Endodermal cell (in vitro differentiated cells): ENCODE results near the gene GEMIN7. TPM values are rescaled to one million over a fixed set of nuclear protein-coding genes. Genes with fewer than 3 reads are reported as not detected.

Source experiments
- DNase-seq: peaks from one replicate; pipeline ENCODE4 v3.0.0-alpha.2; 2017
- H3K27ac ChIP-seq: 2 replicates; pipeline ENCODE4 v1.5.1; 2013; ENCODE audit warnings: mild to moderate bottlenecking, low read depth, low read length, moderate library complexity
- H3K27me3 ChIP-seq: 2 replicates; pipeline ENCODE4 v1.6.1; 2013; ENCODE audit warnings: mild to moderate bottlenecking, low read length, moderate library complexity; ENCODE audit not compliant: insufficient read depth, control insufficient read depth, poor library complexity, severe bottlenecking
- H3K36me3 ChIP-seq: 2 replicates; pipeline ENCODE4 v1.7.0; 2013; ENCODE audit warnings: mild to moderate bottlenecking, low read length, moderate library complexity; ENCODE audit not compliant: control insufficient read depth, insufficient read depth
- H3K4me1 ChIP-seq: one replicate; pipeline ENCODE4 v1.7.0; 2013; ENCODE audit warnings: low read length; ENCODE audit not compliant: control insufficient read depth, insufficient read depth
- H3K4me3 ChIP-seq: 2 replicates; pipeline ENCODE4 v1.5.1; 2013; ENCODE audit warnings: mild to moderate bottlenecking, low read length, moderate library complexity
- H3K9ac ChIP-seq: 2 replicates; pipeline ENCODE4 v1.6.1; 2013; ENCODE audit warnings: mild to moderate bottlenecking, low read length, moderate library complexity; ENCODE audit not compliant: poor library complexity, severe bottlenecking; ENCODE audit errors: extremely low read depth
- H3K9me3 ChIP-seq: 2 replicates; pipeline ENCODE4 v1.6.1; 2013; ENCODE audit warnings: mild to moderate bottlenecking, low read length, moderate library complexity; ENCODE audit not compliant: control insufficient read depth
- H3K27ac Mint-ChIP-seq: 2 replicates; pipeline ENCODE4 v1.8.0; 2020; ENCODE audit warnings: mixed read lengths
- H3K27me3 Mint-ChIP-seq: 2 replicates; pipeline ENCODE4 v1.8.0; 2021; ENCODE audit warnings: mild to moderate bottlenecking, mixed read lengths; ENCODE audit not compliant: insufficient read depth
- H3K36me3 Mint-ChIP-seq: 2 replicates; pipeline ENCODE4 v1.8.0; 2020; ENCODE audit warnings: low read depth, mixed read lengths
- H3K4me1 Mint-ChIP-seq: 2 replicates; pipeline ENCODE4 v1.8.0; 2020; ENCODE audit warnings: mixed read lengths
- H3K4me3 Mint-ChIP-seq: 2 replicates; pipeline ENCODE4 v1.8.0; 2020; ENCODE audit warnings: mild to moderate bottlenecking, moderate library complexity, mixed read lengths
- H3K9me3 Mint-ChIP-seq: 2 replicates; pipeline ENCODE4 v1.8.0; 2020; ENCODE audit warnings: mild to moderate bottlenecking, mixed read lengths
- WGBS, 2 experiments: methylation state at CpG; one replicate each; pipeline versions ENCODE4 v1.1.5 to v1.1.7; 2013; ENCODE audit warnings: missing lambda C conversion rate in 2 of 2, mixed read lengths in 1 of 2; ENCODE audit not compliant: insufficient coverage in 1 of 2, insufficient read length in 1 of 2; 5-methylcytosine and 5-hydroxymethylcytosine counted together
- long read RNA-seq, 4 experiments: library from polyadenylated mRNA in 2 of 4; library from RNA in 1 of 4; library from capped mRNA in 1 of 4; stranded (forward) in 3 of 4; unstranded in 1 of 4; transcript quantifications; one replicate each; pipeline ENCODE4 v2.0.0, GENCODE V29; 2020 to 2021; ENCODE audit warnings: inconsistent platforms in 1 of 4
- polyA plus RNA-seq, 2 experiments: library from polyadenylated mRNA; stranded (reverse); fragments of 50-300 nt; gene quantifications; one replicate each; pipeline ENCODE4 v1.2.3, GENCODE V29; 2013
- total RNA-seq, 2 donors: library from RNA; stranded (reverse); fragmentation: NEBNext Ultra II Directional in 1 of 2; extraction: Animal tissue kit (Norgen Biotek cat#: 25700) in 1 of 2; gene quantifications; 2 replicates in 1 of 2; 3 replicates in 1 of 2; pipeline ENCODE4 v1.2.1, GENCODE V29; 2021
- TF ChIP-seq, protein P1 (sequence below): fragments of 200-600 bp; sonication (generic); conservative IDR thresholded peaks from 2 replicates; pipeline ENCODE4 v1.5.0; 2021; ENCODE audit warnings: antibody characterized with exemption, mild to moderate bottlenecking

GEMIN7 gene, protein sequence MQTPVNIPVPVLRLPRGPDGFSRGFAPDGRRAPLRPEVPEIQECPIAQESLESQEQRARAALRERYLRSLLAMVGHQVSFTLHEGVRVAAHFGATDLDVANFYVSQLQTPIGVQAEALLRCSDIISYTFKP
- total RNA-seq, result 10 to 100 TPM; 56.3 to 56.6 TPM
- polyA plus RNA-seq (2013, experiment 1 of 2), result 36.7 TPM
- 36.0 TPM for polyA plus RNA-seq (2013, experiment 2 of 2)
- long read RNA-seq, experiment 1, transcript GEMIN7-202 (2 exons, 716 nt), result major isoform, 17 of 47 reads
- long read RNA-seq, experiment 1, transcript GEMIN7-201 (3 exons, 1,657 nt), result minor isoform, 7 of 47 reads
- long read RNA-seq, experiment 1, partial matches to known transcripts, result 18 of 47 reads
- long read RNA-seq, experiment 1, other reads (novel, unspliced or antisense), result 5 of 47 reads
- long read RNA-seq, experiment 2, transcript GEMIN7-202 (2 exons, 716 nt), result major isoform, 33 of 56 reads
- long read RNA-seq, experiment 2, transcript GEMIN7-201 (3 exons, 1,657 nt), result minor isoform, 10 of 56 reads
- long read RNA-seq, experiment 2, transcript GEMIN7-203 (2 exons, 848 nt), result minor isoform, 5 of 56 reads
- long read RNA-seq, experiment 2, partial matches to known transcripts, result 1 of 56 reads
- long read RNA-seq, experiment 2, other reads (novel, unspliced or antisense), result 4 of 56 reads
- long read RNA-seq, experiment 3, transcript GEMIN7-203 (2 exons, 848 nt), result minor isoform, 9 of 70 reads
- long read RNA-seq, experiment 3, transcript GEMIN7-201 (3 exons, 1,657 nt), result major isoform, 19 of 70 reads
- long read RNA-seq, experiment 3, transcript GEMIN7-202 (2 exons, 716 nt), result minor isoform, 18 of 70 reads
- long read RNA-seq, experiment 3, transcript GEMIN7-204 (3 exons, 576 nt), result minor isoform, 9 of 70 reads
- long read RNA-seq, experiment 3, partial matches to known transcripts, result 4 of 70 reads
- long read RNA-seq, experiment 3, other reads (novel, unspliced or antisense), result 11 of 70 reads
- long read RNA-seq, experiment 4, transcript GEMIN7-203 (2 exons, 848 nt), result minor isoform, 13 of 113 reads
- long read RNA-seq, experiment 4, transcript GEMIN7-202 (2 exons, 716 nt), result major isoform, 51 of 113 reads
- long read RNA-seq, experiment 4, transcript GEMIN7-204 (3 exons, 576 nt), result minor isoform, 10 of 113 reads
- long read RNA-seq, experiment 4, transcript GEMIN7-201 (3 exons, 1,657 nt), result minor isoform, 34 of 113 reads
- long read RNA-seq, experiment 4, partial matches to known transcripts, result 0 of 113 reads
- long read RNA-seq, experiment 4, other reads (novel, unspliced or antisense), result 5 of 113 reads

GRCh38 chr19:45079063-45079910 is at the start of gene GEMIN7:
GEMIN7 (plus strand) TSS chr19:45079260; CDS start chr19:45090115, 10,855 bp downstream.
- Mint-ChIP-seq H3K4me1 (peaks cover 35% of the 10 kb centered on the region), H3K36me3 (peaks cover 25% of the 10 kb centered on the region), H3K27ac (peak within 1 kb of the TSS; percentile 99), H3K27me3 (no peaks in the 10 kb centered on the region), H3K4me3 (peak within 1 kb of the TSS; percentile 99), H3K9me3 (no peaks in the 10 kb centered on the region)
- TF ChIP-seq, protein P1, sequence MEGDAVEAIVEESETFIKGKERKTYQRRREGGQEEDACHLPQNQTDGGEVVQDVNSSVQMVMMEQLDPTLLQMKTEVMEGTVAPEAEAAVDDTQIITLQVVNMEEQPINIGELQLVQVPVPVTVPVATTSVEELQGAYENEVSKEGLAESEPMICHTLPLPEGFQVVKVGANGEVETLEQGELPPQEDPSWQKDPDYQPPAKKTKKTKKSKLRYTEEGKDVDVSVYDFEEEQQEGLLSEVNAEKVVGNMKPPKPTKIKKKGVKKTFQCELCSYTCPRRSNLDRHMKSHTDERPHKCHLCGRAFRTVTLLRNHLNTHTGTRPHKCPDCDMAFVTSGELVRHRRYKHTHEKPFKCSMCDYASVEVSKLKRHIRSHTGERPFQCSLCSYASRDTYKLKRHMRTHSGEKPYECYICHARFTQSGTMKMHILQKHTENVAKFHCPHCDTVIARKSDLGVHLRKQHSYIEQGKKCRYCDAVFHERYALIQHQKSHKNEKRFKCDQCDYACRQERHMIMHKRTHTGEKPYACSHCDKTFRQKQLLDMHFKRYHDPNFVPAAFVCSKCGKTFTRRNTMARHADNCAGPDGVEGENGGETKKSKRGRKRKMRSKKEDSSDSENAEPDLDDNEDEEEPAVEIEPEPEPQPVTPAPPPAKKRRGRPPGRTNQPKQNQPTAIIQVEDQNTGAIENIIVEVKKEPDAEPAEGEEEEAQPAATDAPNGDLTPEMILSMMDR, result peak; percentile 14
- Histone ChIP-seq H3K9me3 (no peaks in the 10 kb centered on the region), H3K36me3 (peaks cover 20% of the 10 kb centered on the region), H3K27me3 (no peaks in the 10 kb centered on the region), H3K9ac (peak within 1 kb of the TSS; percentile 98), H3K27ac (peak within 1 kb of the TSS; percentile 71), H3K4me3 (peak within 1 kb of the TSS; percentile 99), H3K4me1 (peaks cover 10% of the 10 kb centered on the region)
- DNase-seq, result peak; percentile 94
- WGBS, 2 experiments, result 0 to 1% methylated on average over 17 to 61 of the region's 61 CpGs

DNA sequence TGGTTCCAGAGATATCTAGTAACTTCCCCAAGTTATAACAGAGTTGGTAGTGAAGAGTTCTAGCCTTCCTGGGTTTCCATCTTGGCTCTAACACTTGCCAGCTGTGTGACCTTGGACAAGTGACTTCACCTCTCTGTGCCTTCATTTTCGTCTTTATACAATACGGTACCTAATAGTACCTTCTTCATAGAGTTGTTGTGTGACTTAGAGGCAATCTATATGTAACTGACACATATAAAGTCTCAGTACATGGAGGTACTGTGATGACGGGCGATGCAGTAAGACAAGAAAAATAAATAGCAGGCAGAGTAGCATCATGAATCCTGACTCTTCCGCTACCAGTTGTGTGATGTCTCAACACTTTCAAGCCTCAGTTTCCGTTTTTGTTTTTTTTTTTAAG is 48.2 kb upstream of the GEMIN7 start:
- H3K27ac ChIP-seq, result no peak overlapping the region
- no peak overlapping the region for H3K9ac ChIP-seq
- H3K4me1 ChIP-seq, result no peaks in the 10 kb centered on the region
- H3K4me3 Mint-ChIP-seq, result no peak overlapping the region
- TF ChIP-seq, protein P1, result no peak
- WGBS, 2 experiments, result 87 to 96% methylated on average over 6 of the region's 6 CpGs
- H3K4me1 Mint-ChIP-seq, result no peaks in the 10 kb centered on the region
- H3K36me3 Mint-ChIP-seq, result peaks cover 53% of the 10 kb centered on the region
- H3K27ac Mint-ChIP-seq, result no peak overlapping the region
- H3K4me3 ChIP-seq, result no peak overlapping the region
- peaks cover 6% of the 10 kb centered on the region for H3K9me3 ChIP-seq
- no peaks in the 10 kb centered on the region for H3K27me3 ChIP-seq
- H3K27me3 Mint-ChIP-seq, result no peaks in the 10 kb centered on the region
- H3K36me3 ChIP-seq, result peaks cover 33% of the 10 kb centered on the region
- DNase-seq, result no peak
- no peaks in the 10 kb centered on the region for H3K9me3 Mint-ChIP-seq
